Testis (tissue), 3 donors: ENCODE results near the gene SYT5. TPM values are rescaled to one million over a fixed set of nuclear protein-coding genes. Genes with fewer than 3 reads are reported as not detected.
A peak's percentile ranks its signal among the peaks of the same experiment; 100 is the strongest.

ENCODE experiments used
- DNase-seq: peaks from one replicate; pipeline ENCODE4 v3.0.0-alpha.2; 2019
- H3K27ac ChIP-seq, 2 donors: fragments of 200-600 bp; sonication (generic); one replicate each; pipeline ENCODE4 v1.5.1; 2019
- H3K27me3 ChIP-seq: fragments of 200-600 bp; sonication (generic); one replicate; pipeline ENCODE4 v1.5.1; 2019
- H3K36me3 ChIP-seq: fragments of 200-600 bp; sonication (generic); one replicate; pipeline ENCODE4 v1.5.1; 2017; ENCODE audit warnings: low read depth; ENCODE audit errors: missing control alignments
- H3K4me1 ChIP-seq: fragments of 200-600 bp; sonication (generic); one replicate; pipeline ENCODE4 v1.5.1; 2019
- H3K4me3 ChIP-seq, 2 donors: fragments of 200-600 bp; sonication (generic); one replicate each; pipeline ENCODE4 v1.5.1; 2017 to 2019
- H3K9me3 ChIP-seq: fragments of 200-600 bp; sonication (generic); one replicate; pipeline ENCODE4 v1.5.1; 2017
- POLR2A ChIP-seq: fragments of 450-650 bp; IDR thresholded peaks from one replicate; pipeline ENCODE4 v1.6.1; 2017; ENCODE audit warnings: antibody characterized with exemption, mild to moderate bottlenecking, moderate library complexity
- whole genome bisulfite sequencing, 2 donors: methylation state at CpG; one replicate each; pipeline ENCODE4 v1.1.5; 2018; 5-methylcytosine and 5-hydroxymethylcytosine counted together
- intact Hi-C: fragments of 100-400 bp; cut with DNase I; formaldehyde crosslinking; loops from one replicate; pipeline ENCODE4 v1.15.1; 2023; ENCODE audit warnings: low total_unique reads
- polyA plus RNA-seq: library from polyadenylated mRNA; stranded (reverse); fragments of 350-450 nt; fragmentation: Illumina TruSeq; extraction: RNeasy Lipid Tissue Mini Kit (QIAGEN cat#74804); gene quantifications from one replicate; pipeline ENCODE4 v1.2.3, GENCODE V29; 2014; ENCODE audit warnings: low read depth, low replicate concordance; ENCODE audit not compliant: insufficient read depth
- total RNA-seq, 2 donors: library from RNA; depleted of rRNA; stranded (reverse); fragments of >200 nt; gene quantifications; one replicate each; pipeline ENCODE4 v1.2.3, GENCODE V29; 2016
- TF ChIP-seq, protein P1 (sequence below), 3 experiments: fragments of 450-650 bp in 2 of 3; fragments of 200-600 bp in 1 of 3; sonication (generic) in 1 of 3; IDR thresholded peaks; one replicate each; pipeline ENCODE4 v1.5.1; 2016 to 2019; ENCODE audit warnings: antibody characterized with exemption in 3 of 3, mild to moderate bottlenecking in 2 of 3, moderate library complexity in 1 of 3

The SYT5 gene
- total and polyA plus RNA-seq, 3 donors from 2014 or later: 1.6 to 11.7 (median 5.0) TPM

DNA sequence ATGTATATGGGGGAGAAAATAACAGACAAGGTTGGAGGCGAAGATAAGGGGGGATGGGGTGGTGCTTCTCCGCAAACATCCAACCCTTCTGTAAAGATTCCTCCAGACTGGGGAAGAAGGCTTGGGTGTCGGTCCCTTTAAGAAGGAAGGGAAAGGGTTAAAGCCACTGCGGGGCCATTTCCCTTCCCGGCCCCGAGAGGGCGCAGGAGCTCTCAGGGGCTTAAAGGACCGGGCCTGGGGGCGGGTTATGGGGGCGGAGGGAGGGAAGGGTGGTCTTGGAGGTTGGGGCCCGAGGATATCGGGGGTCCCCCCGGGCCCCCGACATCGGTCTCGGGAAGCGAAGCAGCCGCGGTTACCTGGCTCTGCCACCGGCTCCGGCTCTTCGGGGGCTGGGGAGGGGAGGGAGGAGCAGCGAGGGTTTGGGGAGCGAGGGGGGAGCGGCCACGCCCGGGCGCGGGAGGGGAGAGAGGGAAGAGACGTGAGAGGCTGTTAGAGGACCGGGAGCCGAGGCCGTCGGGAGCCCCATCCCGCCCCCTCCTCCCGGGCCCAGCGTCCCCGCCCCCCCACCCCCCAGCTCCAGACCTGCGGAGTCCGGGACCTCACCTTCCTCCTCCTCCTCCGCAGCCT, 33.9 kb downstream of the SYT5 start:
- Histone ChIP-seq H3K36me3 (no peaks in the 10 kb centered on the region), H3K4me3 (peak overlapping the region; percentile 25 to 46), H3K9me3 (no peaks in the 10 kb centered on the region), H3K4me1 (no peaks in the 10 kb centered on the region), H3K27ac (peak overlapping the region in 1 of 2 donors; percentile 4), H3K27me3 (no peaks in the 10 kb centered on the region)
- DNase-seq: no peak
- no peak for TF ChIP-seq POLR2A
- TF ChIP-seq, protein P1, sequence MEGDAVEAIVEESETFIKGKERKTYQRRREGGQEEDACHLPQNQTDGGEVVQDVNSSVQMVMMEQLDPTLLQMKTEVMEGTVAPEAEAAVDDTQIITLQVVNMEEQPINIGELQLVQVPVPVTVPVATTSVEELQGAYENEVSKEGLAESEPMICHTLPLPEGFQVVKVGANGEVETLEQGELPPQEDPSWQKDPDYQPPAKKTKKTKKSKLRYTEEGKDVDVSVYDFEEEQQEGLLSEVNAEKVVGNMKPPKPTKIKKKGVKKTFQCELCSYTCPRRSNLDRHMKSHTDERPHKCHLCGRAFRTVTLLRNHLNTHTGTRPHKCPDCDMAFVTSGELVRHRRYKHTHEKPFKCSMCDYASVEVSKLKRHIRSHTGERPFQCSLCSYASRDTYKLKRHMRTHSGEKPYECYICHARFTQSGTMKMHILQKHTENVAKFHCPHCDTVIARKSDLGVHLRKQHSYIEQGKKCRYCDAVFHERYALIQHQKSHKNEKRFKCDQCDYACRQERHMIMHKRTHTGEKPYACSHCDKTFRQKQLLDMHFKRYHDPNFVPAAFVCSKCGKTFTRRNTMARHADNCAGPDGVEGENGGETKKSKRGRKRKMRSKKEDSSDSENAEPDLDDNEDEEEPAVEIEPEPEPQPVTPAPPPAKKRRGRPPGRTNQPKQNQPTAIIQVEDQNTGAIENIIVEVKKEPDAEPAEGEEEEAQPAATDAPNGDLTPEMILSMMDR (IDR thresholded peaks at IDR 0.05): no peak
- intact Hi-C loops: no loop called here
- WGBS, 2 donors: 0% methylated on average over 18 to 24 of the region's 41 CpGs

DNA sequence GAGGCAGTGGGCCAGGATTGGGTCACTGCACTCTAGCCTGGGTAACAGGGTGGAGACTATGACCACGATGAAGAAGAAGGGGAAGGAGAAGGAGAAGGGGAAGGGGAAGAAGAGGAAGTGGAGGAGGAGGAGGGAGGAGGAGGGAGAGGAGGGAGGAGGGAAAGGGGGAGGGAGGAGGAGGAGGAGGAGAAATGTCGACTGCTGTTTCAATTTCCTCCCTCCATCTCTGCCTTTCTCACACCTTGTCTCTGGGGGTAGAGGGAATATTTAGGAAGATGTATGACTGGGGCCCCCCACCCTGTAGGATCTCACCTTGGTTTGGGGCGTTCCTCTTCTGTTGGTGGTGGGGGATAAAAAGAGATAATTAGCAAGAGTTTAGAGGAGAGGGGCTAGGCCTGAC, 34.9 kb downstream of the SYT5 start:
- H3K4me1 ChIP-seq: no peaks in the 10 kb centered on the region
- TF ChIP-seq, protein P1 (IDR thresholded peaks at IDR 0.05): no peak
- no peak for TF ChIP-seq POLR2A
- no peaks in the 10 kb centered on the region for H3K9me3 ChIP-seq
- H3K4me3 ChIP-seq: no peak overlapping the region
- WGBS, 2 donors: 16 to 24% methylated on average over 3 of the region's 3 CpGs
- H3K27ac ChIP-seq: no peak overlapping the region
- intact Hi-C loops: no loop called here
- no peaks in the 10 kb centered on the region for H3K27me3 ChIP-seq
- DNase-seq: no peak
- H3K36me3 ChIP-seq: no peaks in the 10 kb centered on the region

DNA sequence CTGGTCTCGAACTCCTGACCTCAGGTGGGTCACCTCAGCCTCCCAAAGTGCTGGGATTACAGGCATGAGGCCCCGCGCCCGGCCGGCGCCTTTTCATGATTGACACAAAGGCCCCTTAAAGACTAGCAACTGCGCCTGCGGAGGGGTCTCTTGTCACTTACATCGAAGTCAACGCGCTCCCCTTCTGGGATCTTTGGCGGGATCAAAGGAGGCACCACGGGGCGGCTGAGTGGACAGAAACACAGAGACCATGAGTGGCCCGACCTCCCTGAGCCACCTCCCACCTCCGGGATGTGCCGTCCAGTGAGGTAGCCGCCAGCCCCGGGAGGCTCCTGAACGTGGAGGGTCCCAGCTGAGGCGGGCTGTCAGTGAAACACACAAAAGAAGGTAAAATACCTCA, 38.4 kb downstream of the SYT5 start:
- Histone ChIP-seq H3K9me3 (no peaks in the 10 kb centered on the region), H3K4me1 (no peaks in the 10 kb centered on the region), H3K27me3 (no peaks in the 10 kb centered on the region), H3K4me3 (peak overlapping the region in 1 of 2 donors; percentile 6), H3K27ac (no peak overlapping the region), H3K36me3 (no peaks in the 10 kb centered on the region)
- WGBS, 2 donors: 30 to 38% methylated on average over 4 to 21 of the region's 21 CpGs
- DNase-seq: no peak
- TF ChIP-seq POLR2A: no peak
- TF ChIP-seq, protein P1 (IDR thresholded peaks at IDR 0.05): no peak
- intact Hi-C loops: no loop called here

DNA sequence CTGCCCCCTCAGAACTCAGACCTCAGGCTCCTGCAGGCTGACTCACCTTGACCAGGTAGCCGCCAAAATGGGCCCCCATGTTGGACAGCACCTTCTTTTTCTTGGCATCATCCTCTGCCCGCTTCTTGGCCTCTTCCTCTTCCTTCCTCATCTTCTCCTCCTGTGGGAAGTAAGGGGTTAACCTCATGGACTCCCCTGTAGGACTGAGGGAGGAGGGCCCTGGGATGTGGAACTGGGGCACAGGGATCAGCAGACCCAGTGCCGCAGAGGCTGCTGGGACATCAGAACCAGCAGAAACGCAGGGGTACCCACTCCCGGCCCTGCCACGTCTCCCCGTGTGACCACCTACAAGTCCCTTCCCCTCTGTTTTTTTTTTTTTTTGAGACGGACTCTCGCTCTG, 42.2 kb downstream of the SYT5 start:
- WGBS, 2 donors: 61 to 79% methylated on average over 9 of the region's 9 CpGs
- Histone ChIP-seq H3K4me3 (no peak overlapping the region), H3K9me3 (no peaks in the 10 kb centered on the region), H3K4me1 (no peaks in the 10 kb centered on the region), H3K27me3 (no peaks in the 10 kb centered on the region), H3K36me3 (no peaks in the 10 kb centered on the region), H3K27ac (no peak overlapping the region)
- intact Hi-C loops: no loop called here
- TF ChIP-seq, protein P1 (IDR thresholded peaks at IDR 0.05): no peak
- TF ChIP-seq POLR2A: no peak
- DNase-seq: no peak
